Left hindlimb (tissue), 1 donor: ENCODE data around the gene GLYATL1B.
"Not testable (repeated sequence)": the region's sequence is repeated elsewhere in the genome, so short reads cannot be mapped to it uniquely, and the experiment has no call there.

Source experiments
- DNase-seq: peaks from one replicate; pipeline ENCODE4 v3.0.0-alpha.2; 2018

Gene GLYATL1B, protein sequence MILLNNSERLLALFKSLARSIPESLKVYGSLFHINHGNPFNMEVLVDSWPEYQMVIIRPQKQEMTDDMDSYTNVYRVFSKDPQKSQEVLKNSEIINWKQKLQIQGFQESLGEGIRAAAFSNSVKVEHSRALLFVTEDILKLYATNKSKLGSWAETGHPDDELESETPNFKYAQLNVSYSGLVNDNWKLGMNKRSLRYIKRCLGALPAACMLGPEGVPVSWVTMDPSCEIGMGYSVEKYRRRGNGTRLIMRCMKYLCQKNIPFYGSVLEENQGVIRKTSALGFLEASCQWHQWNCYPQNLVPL

DNA sequence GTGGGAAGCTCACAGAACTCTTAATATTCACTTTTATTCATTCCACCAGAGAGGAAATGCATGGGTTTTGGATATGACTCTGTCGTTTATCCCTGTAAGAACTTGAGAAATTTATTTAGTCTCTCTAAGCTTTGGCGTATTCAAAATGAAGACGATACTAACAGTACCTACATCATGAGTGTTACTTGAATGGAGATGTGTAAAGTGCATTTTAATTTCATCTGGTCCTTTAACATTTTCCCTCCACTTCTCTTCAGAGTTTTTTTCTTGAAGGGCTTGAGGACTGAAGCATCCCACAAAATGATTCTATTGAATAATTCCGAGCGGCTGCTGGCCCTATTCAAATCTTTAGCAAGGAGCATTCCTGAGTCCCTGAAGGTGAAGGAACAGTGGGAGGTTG is at the start of gene GLYATL1B:
Gene GLYATL1B, plus strand, starts transcription at position 301 of the 400 bp plus-strand sequence. Its CDS starts 0 bp downstream, at position 301.
- DNase-seq: not testable (repeated sequence)

DNA sequence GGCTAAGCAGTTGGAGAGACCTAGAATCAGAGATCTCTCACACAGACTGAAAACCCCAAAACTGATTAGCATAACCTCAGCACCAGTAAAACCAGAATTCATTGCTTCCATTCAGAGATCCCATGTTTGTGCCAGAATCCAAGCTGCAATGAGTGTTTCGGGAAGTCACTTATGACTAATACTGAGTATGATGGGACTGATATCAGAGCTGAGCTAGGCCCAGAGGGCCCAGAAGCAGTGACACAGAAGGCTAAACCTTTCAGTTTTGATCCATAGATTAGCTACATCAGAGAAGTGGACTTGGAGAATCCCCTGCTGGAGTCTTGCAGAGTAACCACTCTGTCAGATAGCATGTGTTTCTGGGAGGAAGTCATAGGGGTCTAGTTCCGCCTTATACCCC is 49.6 kb upstream of the GLYATL1B start:
- not testable (repeated sequence) for DNase-seq

DNA sequence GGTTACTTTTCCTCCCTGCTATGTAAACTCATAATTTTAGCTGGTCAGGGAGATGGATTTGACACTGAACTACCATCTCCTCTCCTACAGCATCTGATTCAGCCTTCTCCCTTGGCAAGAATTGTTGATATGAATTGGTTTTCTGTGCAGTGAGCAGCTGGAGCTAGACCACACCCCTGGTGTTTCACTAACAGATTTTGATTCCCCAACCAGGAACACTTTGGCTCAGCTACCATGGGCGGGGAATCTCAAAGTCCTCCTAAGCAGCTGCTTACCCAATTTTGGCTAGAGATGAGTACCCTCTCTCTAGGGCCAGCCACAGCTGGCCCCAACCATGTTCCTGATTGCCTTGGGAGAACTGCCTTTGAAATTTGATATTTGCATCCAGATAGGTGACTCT is 48.7 kb upstream of the GLYATL1B start:
- DNase-seq: not testable (repeated sequence)

DNA sequence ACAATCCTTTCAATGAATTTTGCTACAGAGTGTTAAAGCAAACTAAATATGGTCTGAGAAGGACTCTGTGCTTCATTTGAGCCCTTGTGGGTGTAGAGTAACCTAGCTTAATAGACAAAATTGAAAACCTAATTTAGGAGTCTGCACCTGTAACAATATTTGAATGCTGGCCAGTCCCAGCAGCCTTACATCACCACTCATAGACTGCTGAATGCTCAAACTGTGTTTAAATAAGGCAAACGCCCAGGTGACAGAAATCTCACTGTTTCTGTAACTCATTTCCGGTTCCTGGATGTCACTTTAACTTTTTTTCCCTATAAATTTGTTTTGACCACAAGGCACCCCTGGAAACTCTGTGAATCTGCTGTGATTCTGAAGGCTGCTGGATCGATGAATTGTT is 45.5 kb upstream of the GLYATL1B start:
- DNase-seq: no peak

DNA sequence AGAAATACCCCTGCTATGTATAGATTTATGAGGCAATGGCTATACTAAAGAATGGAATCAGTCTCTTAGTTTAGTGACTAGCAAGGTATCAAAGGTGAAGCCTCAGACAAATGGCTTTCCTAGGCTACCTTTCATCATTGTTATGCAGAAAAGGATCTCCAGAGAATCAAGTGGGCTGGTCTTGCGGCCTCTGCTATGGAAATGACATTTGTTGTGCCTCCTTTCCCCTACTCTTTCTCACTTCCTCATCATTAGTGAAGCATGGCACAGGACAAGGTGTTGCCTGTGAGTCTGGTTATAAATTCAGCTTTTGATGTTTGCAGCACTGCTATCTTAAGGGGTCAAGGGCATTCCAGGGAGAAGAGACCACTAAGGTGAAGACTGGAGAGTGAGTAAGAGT is 34.7 kb upstream of the GLYATL1B start:
- not testable (repeated sequence) for DNase-seq

DNA sequence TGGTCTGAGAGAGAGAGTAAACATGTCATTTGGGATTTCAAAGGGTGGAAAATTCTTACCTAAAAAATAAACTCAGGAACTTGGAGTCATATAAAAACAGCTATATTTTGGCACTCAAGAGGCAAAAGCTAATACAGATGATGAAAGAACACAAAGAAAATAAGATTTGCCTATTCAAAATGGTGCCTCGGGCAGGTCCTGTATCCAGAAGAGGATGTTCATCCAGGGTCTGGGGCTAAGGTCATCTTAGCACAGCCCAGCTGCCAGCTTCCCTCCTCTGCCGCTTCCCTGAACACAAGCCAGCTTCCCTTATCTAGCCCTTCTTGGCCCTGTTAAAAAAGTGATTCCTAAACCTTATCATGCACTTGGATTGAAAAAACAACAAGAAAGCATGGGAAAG is 33.8 kb upstream of the GLYATL1B start:
- not testable (repeated sequence) for DNase-seq

DNA sequence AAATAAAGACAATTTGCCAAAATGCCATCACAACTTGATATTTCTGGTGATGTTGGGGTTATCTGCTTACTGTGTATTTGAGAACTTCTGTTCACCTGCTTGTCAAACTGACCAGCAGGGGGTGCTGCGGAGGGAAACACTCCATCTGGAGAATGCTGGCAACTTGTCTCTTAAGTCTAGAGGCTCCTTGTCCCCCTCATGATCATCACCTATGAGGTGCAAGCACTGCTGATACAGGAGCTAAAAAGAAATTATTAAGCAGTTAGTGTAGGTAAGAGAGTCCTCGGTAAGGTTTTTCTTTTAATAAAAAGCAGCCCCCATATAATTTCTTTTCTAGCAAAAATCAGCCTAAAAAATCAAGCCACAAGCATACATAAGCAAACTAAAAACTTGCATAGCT is 32.7 kb upstream of the GLYATL1B start:
- no peak for DNase-seq

DNA sequence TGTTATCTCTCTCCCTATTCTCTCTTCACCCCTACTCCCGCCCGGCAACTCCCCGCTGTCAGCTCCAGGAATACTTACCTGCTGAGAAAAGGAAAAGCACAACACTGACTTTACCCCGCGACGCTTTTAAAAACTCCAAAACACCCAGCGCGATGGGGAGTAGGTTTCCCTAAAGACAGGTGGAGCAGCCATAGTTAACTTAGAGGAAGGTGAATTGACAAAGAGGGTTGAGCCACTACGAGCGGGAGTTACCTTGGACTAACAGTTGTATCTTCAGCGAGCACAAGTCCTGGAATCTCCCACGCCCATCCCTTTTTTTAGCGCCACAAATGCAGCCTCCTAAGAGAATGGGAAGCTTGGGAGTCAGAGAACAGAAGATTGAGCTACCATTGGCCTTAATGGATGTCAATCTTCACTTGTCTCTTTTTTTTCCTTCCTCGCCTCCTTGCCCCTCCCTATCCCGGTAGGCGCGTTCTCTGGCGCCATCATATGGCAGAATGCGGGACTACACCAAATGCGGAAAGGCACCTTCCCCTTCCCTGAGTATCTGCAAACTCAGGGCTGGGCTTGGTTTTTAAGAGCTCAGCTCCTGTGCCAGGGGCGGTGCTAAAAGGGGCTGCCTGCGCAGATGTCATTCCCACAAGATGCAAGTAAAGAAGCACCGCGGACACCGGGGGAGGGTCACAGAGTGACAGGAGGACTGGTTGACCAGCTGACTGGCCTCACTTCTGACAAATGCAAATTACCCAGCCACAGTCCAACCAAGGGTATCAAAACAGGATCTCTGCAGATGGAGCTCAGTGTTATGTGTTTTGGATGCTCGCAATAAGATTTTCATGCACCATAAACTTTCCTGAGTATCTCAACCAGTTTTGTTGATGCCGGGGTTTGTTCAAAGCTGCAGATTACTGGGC is 27.7 kb upstream of the GLYATL1B start:
- peak; percentile 77 for DNase-seq

DNA sequence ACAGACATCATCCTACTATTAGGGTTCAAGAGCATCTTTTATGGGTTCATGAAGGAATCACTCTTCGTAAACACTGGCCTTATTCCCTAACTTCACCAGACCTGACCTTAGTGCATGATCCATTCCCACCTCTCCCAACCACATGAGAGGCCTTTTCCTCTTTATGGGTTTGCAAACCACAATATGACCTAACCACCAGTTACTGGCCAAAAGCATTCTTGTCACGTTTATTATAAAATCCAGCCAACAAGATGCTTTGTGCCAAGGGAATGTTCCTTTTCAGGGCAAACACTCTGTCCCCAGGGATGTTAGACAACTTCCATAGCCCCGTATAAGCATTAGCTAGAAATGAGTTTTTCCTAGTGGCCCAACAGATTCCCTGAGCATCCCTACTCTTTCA is 26.0 kb upstream of the GLYATL1B start:
- DNase-seq: not testable (repeated sequence)

DNA sequence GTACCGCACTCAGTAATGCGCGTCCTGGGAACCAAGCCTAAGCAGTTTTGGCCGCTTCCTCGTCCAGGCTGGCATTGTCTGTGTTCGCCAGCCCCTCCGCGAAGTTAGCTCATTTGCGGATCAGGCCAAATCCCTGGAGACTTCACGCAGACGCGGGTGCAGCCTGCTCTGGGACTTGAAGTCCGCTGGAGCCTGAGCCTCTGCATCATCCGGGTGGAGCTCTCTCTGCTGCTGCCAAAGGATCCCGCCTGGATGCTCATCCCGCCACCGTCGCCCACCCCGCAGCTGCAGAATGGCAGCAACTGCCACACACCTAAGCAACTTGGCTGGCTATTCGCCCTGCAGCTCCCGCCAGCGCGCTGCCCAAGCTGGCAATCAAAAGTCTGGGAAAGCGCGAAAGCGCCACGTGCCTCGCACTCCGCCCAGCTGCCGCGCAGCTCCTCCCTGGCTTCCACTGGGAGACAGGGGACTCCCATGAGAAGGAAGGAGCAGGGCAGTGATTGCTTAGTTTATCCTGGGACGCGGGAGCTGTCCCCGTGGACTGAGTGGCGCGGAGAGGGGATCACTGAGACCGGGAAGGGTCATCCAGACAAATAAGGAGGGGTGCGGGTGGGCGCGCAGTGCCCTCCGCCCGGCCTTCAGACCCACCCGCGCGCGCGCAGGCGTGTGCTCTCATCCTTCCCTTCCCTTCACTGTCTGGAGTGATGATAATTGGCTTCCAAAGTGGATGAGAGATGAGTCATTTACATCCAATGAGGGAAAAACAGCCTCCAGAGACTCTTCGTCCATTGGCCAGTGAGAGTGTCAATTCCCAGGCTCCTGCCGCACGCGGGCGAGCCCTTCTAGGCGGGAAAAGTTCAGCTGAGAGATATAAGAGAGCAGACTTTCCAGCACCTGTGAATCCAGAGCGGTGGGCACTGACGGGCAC is 23.2 kb upstream of the GLYATL1B start:
- no peak for DNase-seq

DNA sequence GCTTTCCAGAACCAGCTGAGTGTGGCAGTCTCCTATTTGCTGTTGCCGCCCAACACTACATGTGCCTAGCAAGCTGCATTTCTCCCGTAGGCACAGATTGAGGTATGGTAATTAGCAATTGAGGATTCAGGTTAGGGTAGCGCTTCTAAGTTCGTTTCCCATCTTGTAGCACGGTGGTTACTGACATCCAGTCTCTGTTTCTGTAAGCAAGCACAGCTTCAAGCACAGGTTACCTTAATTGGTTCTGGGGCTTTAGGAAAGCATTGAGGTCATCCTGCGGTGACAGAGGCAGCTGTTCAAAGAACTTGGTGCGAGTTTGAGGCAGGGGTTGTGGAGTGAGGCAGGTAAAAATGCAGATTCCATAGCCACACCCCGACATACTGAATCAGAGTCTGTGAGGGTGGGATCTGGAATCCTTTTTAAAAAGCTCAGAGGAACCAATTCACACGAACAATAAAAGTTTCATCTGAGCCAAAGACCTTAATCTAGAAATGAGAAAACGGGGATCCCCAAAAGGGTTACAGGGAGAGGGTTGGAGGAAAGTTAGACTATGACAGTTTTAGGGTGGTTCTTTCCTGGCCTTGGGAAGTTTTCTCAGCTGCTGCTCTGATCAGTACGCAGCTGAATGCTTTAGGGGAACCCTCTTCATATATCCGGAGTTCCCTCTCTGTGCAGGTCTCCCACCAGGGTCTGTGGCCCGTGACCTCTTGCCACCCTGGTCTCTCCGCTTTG is 21.9 kb upstream of the GLYATL1B start:
- not testable (repeated sequence) for DNase-seq

DNA sequence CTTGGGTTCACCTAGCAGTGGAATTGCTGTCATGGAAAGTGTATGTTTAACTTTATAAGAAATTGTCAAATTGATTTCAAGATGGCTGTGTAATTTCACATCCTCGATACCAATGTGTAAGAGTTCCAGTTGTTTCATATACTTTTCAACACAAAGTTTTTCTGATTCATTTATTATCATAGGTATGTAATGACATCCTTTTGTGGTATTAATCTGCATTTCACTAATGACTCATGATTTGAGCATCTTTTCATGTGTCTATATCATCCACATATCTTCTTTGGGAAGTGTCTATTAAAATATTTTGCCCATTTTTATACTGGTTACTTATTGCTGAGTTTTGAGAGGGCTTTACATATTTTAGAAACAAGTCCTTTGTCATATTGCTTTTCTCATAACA is 17.0 kb upstream of the GLYATL1B start:
- DNase-seq: no peak

DNA sequence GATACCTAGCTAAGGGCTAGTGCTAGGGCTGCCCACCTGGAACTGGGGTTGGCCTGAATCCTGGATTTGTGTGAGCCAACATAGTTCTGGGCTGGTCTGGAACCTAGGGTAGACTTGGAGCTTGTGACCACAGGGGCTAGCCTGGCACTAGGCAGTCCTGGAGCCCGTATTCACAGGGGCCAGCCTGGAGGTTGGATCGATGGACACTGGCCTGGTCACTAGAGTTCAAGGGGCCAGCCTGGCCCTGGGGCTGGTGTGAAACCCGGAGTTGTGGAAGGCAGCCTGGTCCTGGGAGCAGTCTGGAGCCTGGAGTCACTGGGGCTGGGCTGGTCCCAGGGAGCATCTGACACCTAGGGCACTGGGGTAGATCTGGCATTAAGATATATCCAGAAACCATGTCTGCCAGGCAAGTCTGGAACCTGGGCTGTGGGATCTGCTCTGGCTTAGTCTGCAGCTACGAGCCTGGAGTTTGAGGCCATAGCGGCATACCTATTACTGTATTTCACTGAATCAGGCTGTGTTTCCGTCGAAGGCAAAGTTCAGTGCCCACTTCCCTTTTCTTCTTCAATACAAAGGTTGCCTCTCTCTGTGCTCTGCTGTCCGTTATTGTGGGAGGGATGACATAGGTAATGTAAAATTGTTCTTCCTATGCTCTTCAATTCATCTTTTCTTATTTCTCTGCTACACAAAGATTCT is 9.1 kb upstream of the GLYATL1B start:
- DNase-seq: no peak

DNA sequence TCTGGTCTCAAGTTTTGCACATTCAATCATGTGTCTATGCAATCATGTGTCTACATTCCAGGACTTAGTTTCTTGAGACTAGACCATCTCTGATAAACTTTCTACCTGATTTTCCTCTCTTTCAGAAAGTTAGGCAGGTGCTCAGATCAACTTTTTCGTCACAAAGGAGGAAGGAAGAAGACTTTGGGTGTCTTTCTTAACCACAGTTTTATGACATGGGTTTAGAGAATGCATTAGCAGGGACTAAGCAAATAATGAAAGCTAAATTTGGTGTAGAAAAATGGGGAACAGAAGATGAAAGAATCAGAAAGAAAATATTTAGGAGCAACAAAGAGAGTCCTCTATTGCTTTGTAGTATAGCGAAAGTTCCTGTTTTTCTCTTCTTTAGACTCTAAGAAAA is 7.7 kb upstream of the GLYATL1B start:
- no peak for DNase-seq

DNA sequence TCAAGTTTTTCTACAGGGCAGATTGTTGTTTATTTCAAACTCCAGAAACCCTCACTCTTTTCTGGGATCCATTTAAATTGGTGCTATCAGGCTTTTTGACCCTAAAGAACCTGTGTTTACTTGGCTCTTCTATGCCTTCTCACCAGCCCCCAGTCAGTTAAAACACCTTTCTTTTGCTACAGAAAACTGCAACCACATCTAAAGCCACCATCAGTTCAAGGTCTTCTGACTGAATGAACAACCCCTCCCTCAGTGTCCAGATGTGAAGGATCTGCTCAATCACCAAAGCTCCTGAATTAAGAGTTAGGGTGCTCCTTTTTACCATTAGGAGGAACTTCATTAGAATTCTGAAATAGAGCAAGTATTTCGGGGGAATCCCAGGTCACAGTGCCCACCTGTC is 7.0 kb upstream of the GLYATL1B start:
- no peak for DNase-seq

DNA sequence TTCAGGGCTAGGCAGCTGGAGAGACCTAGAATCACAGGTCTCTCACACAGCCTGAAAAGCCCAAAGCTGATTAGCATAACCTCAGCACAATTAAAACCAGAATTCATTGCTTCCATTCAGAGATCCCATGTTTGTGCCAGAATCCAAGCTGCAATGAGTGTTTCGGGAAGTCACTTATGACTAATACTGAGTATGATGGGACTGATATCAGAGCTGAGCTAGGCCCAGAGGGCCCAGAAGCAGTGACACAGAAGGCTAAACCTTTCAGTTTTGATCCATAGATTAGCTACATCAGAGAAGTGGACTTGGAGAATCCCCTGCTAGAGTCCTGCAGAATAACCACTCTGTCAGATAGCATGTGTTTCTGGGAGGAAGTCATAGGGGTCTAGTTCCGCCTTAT is 5.7 kb upstream of the GLYATL1B start:
- not testable (repeated sequence) for DNase-seq

DNA sequence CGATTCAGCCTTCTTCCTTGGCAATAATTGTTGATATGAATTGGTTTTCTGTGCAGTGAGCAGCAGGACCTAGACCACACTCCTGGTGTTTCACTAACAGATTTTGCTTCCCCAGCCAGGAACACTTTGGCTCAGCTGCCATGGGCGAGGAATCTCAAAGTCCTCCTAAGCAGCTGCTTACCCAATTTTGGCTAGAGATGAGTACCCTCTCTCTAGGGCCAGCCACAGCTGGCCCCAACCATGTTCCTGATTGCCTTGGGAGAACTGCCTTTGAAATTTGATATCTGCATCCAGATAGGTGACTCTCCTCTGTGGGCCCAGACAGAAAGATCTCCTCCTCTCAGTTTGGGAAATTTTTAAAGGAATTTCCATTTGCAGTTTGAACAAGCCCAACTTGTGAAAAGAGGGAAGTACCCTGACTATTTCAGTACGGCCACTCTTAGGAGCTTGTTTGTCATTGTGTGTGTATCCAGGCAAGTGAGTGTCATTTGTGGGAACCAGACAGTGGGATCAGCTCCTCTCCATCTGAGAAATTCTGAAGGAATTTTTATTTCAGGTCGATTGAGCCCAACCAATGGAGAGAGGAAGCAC is 4.6 kb upstream of the GLYATL1B start:
- DNase-seq: not testable (repeated sequence)

DNA sequence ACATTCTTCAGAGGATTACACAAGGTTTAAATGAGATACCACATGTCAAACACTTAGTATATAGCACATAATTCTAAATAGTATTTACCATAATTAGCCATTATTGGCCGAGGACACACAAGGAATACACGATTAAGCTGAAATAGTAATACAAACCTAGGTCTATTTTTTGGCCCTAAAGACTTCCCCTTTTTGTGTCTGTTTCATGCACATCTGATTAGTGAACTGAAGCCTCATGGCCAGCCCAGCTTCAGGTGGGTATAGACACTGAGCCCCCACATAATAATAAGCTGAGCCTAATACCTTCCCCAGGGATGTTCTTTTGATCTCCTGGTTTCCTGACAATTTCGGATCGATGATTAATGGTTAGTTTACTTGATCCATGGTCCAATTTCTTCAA is 2.1 kb downstream of the GLYATL1B start:
- no peak for DNase-seq

DNA sequence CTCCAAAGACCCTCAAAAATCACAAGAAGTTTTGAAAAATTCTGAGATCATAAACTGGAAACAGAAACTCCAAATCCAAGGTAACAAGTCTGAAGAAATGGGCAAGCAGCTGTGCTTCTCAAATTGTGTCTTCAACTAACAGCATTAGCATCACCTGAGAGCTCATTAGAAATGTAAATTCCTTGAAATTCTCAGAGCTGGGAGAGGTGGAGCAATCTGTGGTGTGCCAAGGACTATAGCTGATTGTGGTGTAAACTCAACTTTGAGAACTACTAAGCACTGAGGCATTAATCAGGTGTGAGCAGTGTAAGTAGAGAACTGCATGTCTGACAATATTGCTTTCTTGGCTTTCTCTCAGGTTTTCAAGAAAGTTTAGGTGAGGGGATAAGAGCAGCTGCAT is 7.5 kb downstream of the GLYATL1B start:
- not testable (repeated sequence) for DNase-seq

DNA sequence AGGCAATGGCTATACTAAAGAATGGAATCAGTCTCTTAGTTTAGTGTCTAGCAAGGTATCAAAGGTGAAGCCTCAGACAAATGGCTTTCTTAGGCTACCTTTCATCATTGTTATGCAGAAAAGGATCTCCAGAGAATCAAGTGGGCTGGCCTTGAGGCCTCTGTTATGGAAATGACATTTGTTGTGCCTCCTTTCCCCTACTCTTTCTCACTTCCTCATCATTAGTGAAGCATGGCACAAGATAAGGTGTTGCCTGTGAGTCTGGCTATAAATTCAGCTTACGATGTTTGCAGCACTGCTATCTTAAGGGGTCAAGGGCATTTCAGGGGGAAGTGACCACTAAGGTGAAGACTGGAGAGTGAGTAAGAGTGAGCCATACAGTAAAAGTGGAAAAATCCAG is 9.1 kb downstream of the GLYATL1B start:
- DNase-seq: not testable (repeated sequence)

DNA sequence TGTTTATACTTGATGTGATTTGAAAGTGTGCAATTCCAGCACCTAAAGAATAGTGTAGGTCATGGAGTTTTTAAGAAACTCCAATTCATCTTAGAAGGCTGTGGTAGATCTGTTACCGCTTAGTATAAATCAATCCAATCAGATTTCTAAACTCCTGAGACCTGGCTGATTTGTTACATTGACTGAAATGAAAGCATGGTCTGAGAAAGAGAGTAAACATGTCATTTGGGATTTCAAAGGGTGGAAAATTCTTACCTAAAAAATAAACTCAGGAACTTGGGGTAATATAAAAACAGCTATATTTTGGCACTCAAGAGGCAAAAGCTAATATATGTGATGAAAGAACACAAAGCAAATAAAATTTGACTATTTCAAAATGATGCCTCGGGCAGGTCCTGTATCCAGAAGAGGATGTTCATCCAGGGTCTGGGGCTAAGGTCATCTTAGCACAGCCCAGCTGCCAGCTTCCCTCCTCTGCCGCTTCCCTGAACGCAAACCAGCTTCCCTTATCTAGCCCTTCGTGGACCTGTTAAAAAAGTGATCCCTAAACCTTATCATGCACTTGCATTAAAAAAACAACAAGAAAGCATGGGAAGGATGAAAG is 10.0 kb downstream of the GLYATL1B start:
- DNase-seq: not testable (repeated sequence)
